OCI-LY7 (cell line): ENCODE results near the gene KLHDC3. TPM values are rescaled to one million over a fixed set of nuclear protein-coding genes. Genes with fewer than 3 reads are reported as not detected.
"Not testable (repeated sequence)": the region's sequence is repeated elsewhere in the genome, so short reads cannot be mapped to it uniquely, and the experiment has no call there.

Experiments used
- BruUV-seq: library from RNA; stranded (reverse); fragments of 400-500 nt; replicated peaks from 2 replicates; lab custom pipeline; 2021; lab: Mats Ljungman, UMichigan
- CTCF ChIA-PET: fragments of 300-600 bp; sonication (Branson Sonifier 250); formaldehyde crosslinking; loops from one replicate; lab custom pipeline; 2022; ENCODE audit warnings: antibody characterized with exemption; ENCODE audit not compliant: unreplicated experiment; lab: Charles Lee
- POLR2A ChIA-PET: fragments of 300-600 bp; sonication (Branson Sonifier 250); formaldehyde crosslinking; loops from one replicate; lab custom pipeline; 2022; ENCODE audit warnings: antibody characterized with exemption; lab: Charles Lee
- DNase-seq: peaks from one replicate; pipeline ENCODE4 v3.0.0-alpha.2; 2015; ENCODE audit warnings: low spot score
- H2AFZ ChIP-seq: fragments of 200-600 bp; sonication (generic), shearing (Covaris generic); 2 replicates; pipeline ENCODE4 v1.6.1; 2014; ENCODE audit warnings: mild to moderate bottlenecking, antibody characterized with exemption, low read length, moderate library complexity
- H3K27ac ChIP-seq: fragments of 200-600 bp; sonication (generic); 2 replicates; pipeline ENCODE4 v1.5.1; 2014; ENCODE audit warnings: mixed run types, low read depth, mild to moderate bottlenecking, moderate library complexity, low read length, inconsistent platforms; ENCODE audit not compliant: poor library complexity, severe bottlenecking
- H3K36me3 ChIP-seq: fragments of 200-600 bp; sonication (generic); 2 replicates; pipeline ENCODE4 v1.6.1; 2014; ENCODE audit warnings: mild to moderate bottlenecking, antibody characterized with exemption, low read length, moderate library complexity, mixed read lengths; ENCODE audit not compliant: insufficient read depth
- H3K4me1 ChIP-seq: fragments of 200-600 bp; sonication (generic); 2 replicates; pipeline ENCODE4 v1.5.1; 2014; ENCODE audit warnings: mild to moderate bottlenecking, low read length; ENCODE audit not compliant: insufficient read depth, poor library complexity, severe bottlenecking
- H3K4me2 ChIP-seq: fragments of 200-600 bp; sonication (generic); 2 replicates; pipeline ENCODE4 v1.6.1; 2014; ENCODE audit warnings: mild to moderate bottlenecking, low read length
- H3K4me3 ChIP-seq: fragments of 200-600 bp; sonication (generic); 2 replicates; pipeline ENCODE4 v1.5.1; 2014; ENCODE audit warnings: mild to moderate bottlenecking, low read depth, low read length; ENCODE audit not compliant: poor library complexity, severe bottlenecking
- H3K79me2 ChIP-seq: fragments of 200-600 bp; sonication (generic); 2 replicates; pipeline ENCODE4 v1.6.1; 2016; ENCODE audit warnings: low read depth, mild to moderate bottlenecking, low read length, moderate library complexity, mixed read lengths; ENCODE audit not compliant: insufficient read depth
- H3K9me2 ChIP-seq: fragments of 200-600 bp; sonication (generic); 2 replicates; pipeline ENCODE4 v1.6.1; 2016; ENCODE audit warnings: mild to moderate bottlenecking, low read length, mixed read lengths; ENCODE audit not compliant: insufficient read depth
- H3K9me3 ChIP-seq: fragments of 200-600 bp; sonication (generic); 2 replicates; pipeline ENCODE4 v1.6.1; 2014; ENCODE audit warnings: mild to moderate bottlenecking, mixed run types, low read length, mixed read lengths
- H4K20me1 ChIP-seq: fragments of 200-600 bp; sonication (generic); 2 replicates; pipeline ENCODE4 v1.6.1; 2014; ENCODE audit warnings: mild to moderate bottlenecking, antibody characterized with exemption, low read length, moderate library complexity, mixed read lengths; ENCODE audit not compliant: insufficient read depth
- EZH2phosphoT487 ChIP-seq: fragments of 200-600 bp; sonication (generic); IDR thresholded peaks from 2 replicates; pipeline ENCODE4 v1.6.1; 2018; ENCODE audit warnings: low read depth, borderline replicate concordance, mild to moderate bottlenecking, mixed run types, antibody characterized with exemption, low read length, moderate library complexity, mixed read lengths
- intact Hi-C: fragments of 100-400 bp; cut with micrococcal nuclease; formaldehyde crosslinking; loops from one replicate; pipeline ENCODE4 v1.10.0; 2022; ENCODE audit not compliant: unreplicated experiment
- total RNA-seq, 2 experiments: library from RNA; depleted of rRNA in 1 of 2; stranded (reverse); fragments of >200 nt in 1 of 2; shearing (Covaris generic) in 1 of 2; gene quantifications; 2 replicates each; pipeline ENCODE4 v1.2.3, GENCODE V29; 2014 to 2022
- TF ChIP-seq, protein P1 (sequence below): fragments of 200-600 bp; sonication (generic); conservative IDR thresholded peaks from 2 replicates; pipeline ENCODE4 v1.5.1; 2014; ENCODE audit warnings: mild to moderate bottlenecking, antibody characterized with exemption, low read length, moderate library complexity, mixed read lengths

KLHDC3 gene
- total RNA-seq, 2 experiments from 2014 or later, result 89.9 to 91.4 TPM

DNA sequence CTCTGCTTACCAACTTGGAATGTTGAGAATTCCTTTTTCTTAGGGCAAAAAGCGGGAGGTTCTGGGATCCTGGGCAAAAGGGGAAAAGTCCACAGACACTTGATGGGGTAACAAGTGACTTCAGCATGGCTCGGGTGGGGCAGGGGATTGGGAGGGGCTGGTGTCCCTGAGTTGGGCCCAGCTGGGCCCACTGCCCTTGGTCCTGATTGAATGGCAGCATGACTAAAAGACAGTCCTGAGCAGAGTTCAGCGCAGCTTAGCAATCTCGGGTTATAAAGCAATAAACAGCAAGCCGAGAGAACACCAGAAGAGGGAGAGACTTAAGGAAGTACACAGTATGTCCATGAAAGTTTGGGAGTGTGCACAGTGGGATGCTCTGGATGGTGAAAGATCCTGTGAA is 24.1 kb upstream of the KLHDC3 start:
- Histone ChIP-seq H2AFZ (no peak overlapping the region), H3K27ac (no peak overlapping the region), H3K79me2 (peaks cover 7% of the 10 kb centered on the region; the same call in 1 of the 2 replicates), H3K9me2 (no peaks in the 10 kb centered on the region), H3K4me3 (no peak overlapping the region), H3K4me1 (peaks cover 10% of the 10 kb centered on the region), H3K4me2 (no peak overlapping the region), H3K36me3 (peaks cover 20% of the 10 kb centered on the region; the same call in 1 of the 2 replicates), H4K20me1 (no peaks in the 10 kb centered on the region), H3K9me3 (no peaks in the 10 kb centered on the region)
- TF ChIP-seq, protein P1, sequence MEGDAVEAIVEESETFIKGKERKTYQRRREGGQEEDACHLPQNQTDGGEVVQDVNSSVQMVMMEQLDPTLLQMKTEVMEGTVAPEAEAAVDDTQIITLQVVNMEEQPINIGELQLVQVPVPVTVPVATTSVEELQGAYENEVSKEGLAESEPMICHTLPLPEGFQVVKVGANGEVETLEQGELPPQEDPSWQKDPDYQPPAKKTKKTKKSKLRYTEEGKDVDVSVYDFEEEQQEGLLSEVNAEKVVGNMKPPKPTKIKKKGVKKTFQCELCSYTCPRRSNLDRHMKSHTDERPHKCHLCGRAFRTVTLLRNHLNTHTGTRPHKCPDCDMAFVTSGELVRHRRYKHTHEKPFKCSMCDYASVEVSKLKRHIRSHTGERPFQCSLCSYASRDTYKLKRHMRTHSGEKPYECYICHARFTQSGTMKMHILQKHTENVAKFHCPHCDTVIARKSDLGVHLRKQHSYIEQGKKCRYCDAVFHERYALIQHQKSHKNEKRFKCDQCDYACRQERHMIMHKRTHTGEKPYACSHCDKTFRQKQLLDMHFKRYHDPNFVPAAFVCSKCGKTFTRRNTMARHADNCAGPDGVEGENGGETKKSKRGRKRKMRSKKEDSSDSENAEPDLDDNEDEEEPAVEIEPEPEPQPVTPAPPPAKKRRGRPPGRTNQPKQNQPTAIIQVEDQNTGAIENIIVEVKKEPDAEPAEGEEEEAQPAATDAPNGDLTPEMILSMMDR, result no peak
- no peak for TF ChIP-seq EZH2phosphoT487
- ChIA-PET POLR2A (interaction anchor here (0.7 kb wide), 1 partner anchor 742 kb away, joined by 4 read pairs; no protein-coding TSS in a partner anchor), CTCF (no interaction called here)
- intact Hi-C loops, result no loop called here
- BruUV-seq, result no TSS peak
- DNase-seq, result no peak

DNA sequence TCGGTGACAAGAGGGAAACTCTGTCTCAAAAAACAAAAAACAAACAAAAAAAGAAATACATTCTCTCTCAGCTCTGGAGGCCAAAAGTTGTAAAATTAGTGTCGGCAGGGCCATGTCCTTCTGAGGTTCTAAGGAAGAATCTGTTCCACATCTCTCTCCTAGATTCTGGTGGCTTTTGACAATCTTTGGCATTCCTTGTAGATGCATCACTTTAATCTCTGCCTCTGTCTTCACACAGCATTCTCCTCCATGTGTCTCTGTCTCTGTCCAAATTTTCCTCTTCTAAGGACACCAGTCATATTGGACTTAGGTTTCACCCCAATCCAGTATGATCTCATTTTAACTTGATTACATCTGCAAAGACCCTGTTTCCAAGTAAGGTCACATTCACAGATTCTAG is 20.6 kb upstream of the KLHDC3 start:
- Histone ChIP-seq H4K20me1 (no peaks in the 10 kb centered on the region), H3K4me3 (no peak overlapping the region), H3K4me1 (no peaks in the 10 kb centered on the region), H2AFZ (no peak overlapping the region), H3K36me3 (peaks cover 20% of the 10 kb centered on the region; the same call in 1 of the 2 replicates), H3K9me2 (no peaks in the 10 kb centered on the region), H3K4me2 (no peak overlapping the region), H3K27ac (no peak overlapping the region), H3K9me3 (no peaks in the 10 kb centered on the region), H3K79me2 (no peaks in the 10 kb centered on the region)
- no peak for TF ChIP-seq EZH2phosphoT487
- TF ChIP-seq, protein P1, result no peak
- ChIA-PET POLR2A (no interaction called here), CTCF (no interaction called here)
- no TSS peak for BruUV-seq
- intact Hi-C loops, result no loop called here
- DNase-seq, result no peak

DNA sequence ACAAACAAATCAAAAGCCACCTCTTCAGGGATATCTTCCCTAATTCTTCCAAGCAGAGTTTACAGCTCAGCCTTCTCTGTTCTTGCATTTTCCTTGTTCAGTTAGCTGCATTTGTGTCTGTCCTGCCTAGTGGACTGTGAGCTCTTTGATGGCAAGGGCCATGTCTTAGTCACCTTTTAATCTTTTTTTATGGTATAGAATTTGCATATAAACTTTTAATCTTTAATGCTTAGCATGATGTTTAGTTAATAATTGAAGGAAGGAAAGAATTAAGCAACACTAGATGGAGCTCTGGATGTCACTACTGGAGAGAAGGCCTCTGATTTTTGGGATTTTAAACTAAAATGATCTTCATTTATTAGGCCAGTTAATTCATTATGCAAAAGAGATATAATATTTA is 17.5 kb upstream of the KLHDC3 start:
- Histone ChIP-seq H3K4me1 (no peaks in the 10 kb centered on the region), H2AFZ (no peak overlapping the region), H4K20me1 (no peaks in the 10 kb centered on the region), H3K4me2 (no peak overlapping the region), H3K79me2 (no peaks in the 10 kb centered on the region), H3K9me3 (no peaks in the 10 kb centered on the region), H3K9me2 (no peaks in the 10 kb centered on the region), H3K27ac (no peak overlapping the region), H3K4me3 (no peak overlapping the region), H3K36me3 (0 out of 2 replicates have a peak, but pooled peaks cover 3% of the 10 kb centered on the region)
- no peak for TF ChIP-seq EZH2phosphoT487
- TF ChIP-seq, protein P1, result no peak; the same call in 1 of the 2 replicates
- no TSS peak for BruUV-seq
- POLR2A ChIA-PET, result interaction anchor here (1.1 to 1.4 kb wide), 4 partner anchors 11 to 18 kb away, joined by 3 to 6 read pairs (median 4); partner anchors contain the start of genes PEX6 and PPP2R5D
- intact Hi-C loops, result no loop called here
- CTCF ChIA-PET, result no interaction called here
- DNase-seq, result no peak

- BruUV-seq, CTCF ChIA-PET, H3K36me3 ChIP-seq, intact Hi-C loops, H3K4me1 ChIP-seq, H3K79me2 ChIP-seq, H3K9me2 ChIP-seq, H4K20me1 ChIP-seq, H3K27ac ChIP-seq, H3K9me3 ChIP-seq, DNase-seq, H2AFZ ChIP-seq, H3K4me3 ChIP-seq, H3K4me2 ChIP-seq: not testable (repeated sequence)
- POLR2A ChIA-PET, result interaction anchor here (0.7 kb wide), 1 partner anchor 176 kb away, joined by 4 read pairs; no protein-coding TSS in a partner anchor
These were observed 15.8 kb upstream of the KLHDC3 start for GRCh38 chr6:42998205-42998604.
